Stimulated activated CD8-positive, alpha-beta memory T cell treated with anti-CD3 and anti-CD28 coated beads, Interleukin-7, amount 100 ng/mL, for 1 hour (primary cell): ENCODE results near the gene UBE2J2.

Experiments
- DNase-seq, 2 donors: peaks; one replicate each; pipeline ENCODE4 v3.0.0-alpha.2; 2020; ENCODE audit warnings: low read depth in 2 of 2

Gene UBE2J2

GRCh38 chr1:1239614-1240347, 33.9 kb downstream of the UBE2J2 start:
- no peak for DNase-seq

- DNase-seq: no peak
Measured at GRCh38 chr1:1239227-1239613, 34.4 kb downstream of the UBE2J2 start.

GRCh38 chr1:1238702-1239178, 34.9 kb downstream of the UBE2J2 start:
- no peak for DNase-seq

- no peak for DNase-seq
Measured at GRCh38 chr1:1237874-1238701, 35.6 kb downstream of the UBE2J2 start.

GRCh38 chr1:1236945-1237873, 36.4 kb downstream of the UBE2J2 start:
- no peak for DNase-seq

- no peak for DNase-seq
Measured at GRCh38 chr1:1236176-1236763, 37.4 kb downstream of the UBE2J2 start.

- DNase-seq: no peak
Measured at GRCh38 chr1:1235016-1235744, 38.5 kb downstream of the UBE2J2 start.

GRCh38 chr1:1234180-1234808, 39.4 kb downstream of the UBE2J2 start:
- DNase-seq: no peak

- no peak for DNase-seq
Measured at GRCh38 chr1:1233567-1233892, 40.1 kb downstream of the UBE2J2 start.

GRCh38 chr1:1232796-1233566, 40.7 kb downstream of the UBE2J2 start:
- no peak for DNase-seq

GRCh38 chr1:1232208-1232795, 41.4 kb downstream of the UBE2J2 start, which contains the start of gene B3GALT6:
B3GALT6 (plus strand) TSS chr1:1232237; CDS start chr1:1232279, 42 bp downstream.
- no peak for DNase-seq

- peak; percentile 91 to 94 for DNase-seq
Measured at GRCh38 chr1:1231400-1232207, 42.0 kb downstream of the UBE2J2 start, which contains the start of gene SDF4. SDF4 (minus strand) TSS chr1:1232001; CDS start chr1:1228772, 3,229 bp downstream.

GRCh38 chr1:1230656-1231399, 42.8 kb downstream of the UBE2J2 start:
- no peak for DNase-seq

- DNase-seq: no peak
Measured at GRCh38 chr1:1229770-1230169, 43.9 kb downstream of the UBE2J2 start.

GRCh38 chr1:1228596-1229321, 44.9 kb downstream of the UBE2J2 start:
- DNase-seq: no peak

- no peak for DNase-seq
Measured at GRCh38 chr1:1228187-1228586, 45.5 kb downstream of the UBE2J2 start.

GRCh38 chr1:1227386-1227785, 46.3 kb downstream of the UBE2J2 start:
- no peak for DNase-seq
